ENCODE results near the gene VTI1A.

GRCh38 chr10:112640638-112641037, 193.6 kb downstream of the VTI1A start:
- no peak for TF ChIP-seq POLR2A (conservative IDR thresholded peaks at IDR 0.05)
- TF ChIP-seq EP300 (IDR thresholded peaks at IDR 0.05; ENCODE audit: low read length) = no peak
- TF ChIP-seq ARID4B (CRISPR knock-in tag; IDR thresholded peaks at IDR 0.05) = no peak
- TF ChIP-seq CTCF (IDR thresholded peaks at IDR 0.05 in 2 of 3, conservative IDR thresholded peaks at IDR 0.05 in 1 of 3; ENCODE audit: insufficient read depth in 2 of 3, low read depth in 1 of 3, low read length in 3 of 3) = no peak
- no peak for TF ChIP-seq SMC3 (conservative IDR thresholded peaks at IDR 0.05; ENCODE audit: insufficient read depth, low read depth, low read length)
- TF ChIP-seq TCF7 (IDR thresholded peaks at IDR 0.05; ENCODE audit: borderline replicate concordance) = no peak
- TF ChIP-seq IRF2 (CRISPR knock-in tag; IDR thresholded peaks at IDR 0.05) = no peak
- TF ChIP-seq THAP7 (CRISPR knock-in tag; IDR thresholded peaks at IDR 0.05) = no peak
- no peak for TF ChIP-seq MEIS2 (IDR thresholded peaks at IDR 0.05; ENCODE audit: partially characterized antibody)

Data from K562 (cell line).